Prostate gland (tissue), 2 donors: ENCODE results near the gene NFATC4. TPM values are rescaled to one million over a fixed set of nuclear protein-coding genes. Genes with fewer than 3 reads are reported as not detected.
"Not testable (repeated sequence)": the region's sequence is repeated elsewhere in the genome, so short reads cannot be mapped to it uniquely, and the experiment has no call there.

Experiments
- DNase-seq: peaks from one replicate; pipeline ENCODE4 v3.0.0-alpha.2; 2019; ENCODE audit warnings: low spot score
- H3K27ac ChIP-seq, 2 donors: fragments of 200-600 bp; sonication (generic); 2 replicates each; pipeline ENCODE4 v1.5.1; 2017 to 2019
- H3K27me3 ChIP-seq: fragments of 200-600 bp; sonication (generic); replicated peaks from 2 replicates; pipeline ENCODE4 v1.5.1; 2019; ENCODE audit not compliant: insufficient read depth
- H3K36me3 ChIP-seq, 2 donors: fragments of 200-600 bp; sonication (generic); 1 replicate in 1 of 2; 2 replicates in 1 of 2; pipeline versions ENCODE4 v1.5.1 to v1.8.1; 2017 to 2019
- H3K4me1 ChIP-seq: fragments of 200-600 bp; sonication (generic); replicated peaks from 2 replicates; pipeline ENCODE4 v1.5.1; 2019
- H3K4me3 ChIP-seq, 2 donors: fragments of 200-600 bp; sonication (generic); 2 replicates each; pipeline ENCODE4 v1.5.1; 2017 to 2019
- H3K9me3 ChIP-seq: fragments of 200-600 bp; sonication (generic); 2 replicates; pipeline ENCODE4 v1.5.1; 2017
- POLR2A ChIP-seq: fragments of 450-650 bp; IDR thresholded peaks from one replicate; pipeline ENCODE4 v1.6.1; 2016; ENCODE audit warnings: antibody characterized with exemption, mild to moderate bottlenecking
- POLR2AphosphoS5 ChIP-seq: sonication (generic); formaldehyde crosslinking; IDR thresholded peaks from one replicate; pipeline ENCODE4 v1.6.1; 2017; ENCODE audit warnings: antibody characterized with exemption
- WGBS: methylation state at CpG from one replicate; pipeline ENCODE4 v1.1.5; 2018; 5-methylcytosine and 5-hydroxymethylcytosine counted together
- intact Hi-C: fragments of 100-400 bp; cut with DNase I; formaldehyde crosslinking; loops from one replicate; pipeline ENCODE4 v1.14.2; 2022
- total RNA-seq, 2 donors: library from RNA; depleted of rRNA; stranded (reverse); fragments of >200 nt; gene quantifications; one replicate each; pipeline ENCODE4 v1.1.0, GENCODE V29; 2016
- TF ChIP-seq, protein P1 (sequence below), 4 experiments: fragments of 200-600 bp in 2 of 4; fragments of 450-650 bp in 2 of 4; sonication (generic) in 2 of 4; IDR thresholded peaks; 1 replicate in 3 of 4; 2 replicates in 1 of 4; pipeline ENCODE4 v1.5.1; 2016 to 2019; ENCODE audit warnings: antibody characterized with exemption in 4 of 4, mild to moderate bottlenecking in 2 of 4, moderate library complexity in 2 of 4

The NFATC4 gene
- total RNA-seq, 2 donors from 2014 or later, result 6.3 to 41.1 TPM

DNA sequence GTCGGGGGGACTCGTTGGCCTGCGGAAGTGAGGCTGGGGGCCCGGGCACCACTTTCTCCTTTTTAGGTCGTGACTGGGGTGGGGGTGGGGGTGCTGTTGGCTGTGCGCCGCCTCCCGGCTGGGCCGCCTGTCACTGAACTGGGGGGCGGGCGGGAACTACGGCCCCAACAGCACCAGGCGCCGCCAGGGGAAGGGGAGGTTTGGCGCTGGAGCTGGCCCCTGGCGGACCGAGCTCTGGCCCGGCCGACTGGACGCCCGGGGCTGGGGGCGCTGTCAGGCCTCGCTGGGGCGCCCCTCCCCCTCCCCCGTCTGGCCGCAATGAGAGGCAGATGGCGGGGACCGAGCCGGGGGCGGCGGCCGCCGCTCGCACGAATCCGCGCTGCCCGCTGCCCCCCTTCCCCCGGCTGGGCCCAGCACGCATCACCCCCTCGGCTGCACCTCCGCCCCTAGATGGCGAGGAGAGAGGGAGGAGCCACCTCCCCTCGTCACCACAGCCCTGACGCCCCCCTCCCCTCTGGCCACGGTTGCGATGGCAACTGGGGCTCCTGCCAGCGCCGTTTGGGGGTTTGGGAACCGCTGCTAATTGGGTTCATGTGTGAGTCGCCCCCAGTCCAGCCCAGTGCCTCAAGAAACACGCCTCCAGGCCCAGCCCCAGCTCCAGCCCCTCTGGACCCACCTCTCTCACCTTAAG is 723 bp downstream of the NFATC4 start:
- 6% methylated on average over 16 of the region's 52 CpGs for WGBS
- no peak for DNase-seq
- Histone ChIP-seq H3K27ac (peak overlapping the region; percentile 85 to 92), H3K4me3 (peak overlapping the region; percentile 46 to 48), H3K4me1 (no peaks in the 10 kb centered on the region), H3K27me3 (no peaks in the 10 kb centered on the region), H3K36me3 (no peaks in the 10 kb centered on the region), H3K9me3 (no peaks in the 10 kb centered on the region)
- intact Hi-C loops, result no loop called here
- TF ChIP-seq POLR2A (peak; percentile 19), POLR2AphosphoS5 (no peak)
- TF ChIP-seq, protein P1, sequence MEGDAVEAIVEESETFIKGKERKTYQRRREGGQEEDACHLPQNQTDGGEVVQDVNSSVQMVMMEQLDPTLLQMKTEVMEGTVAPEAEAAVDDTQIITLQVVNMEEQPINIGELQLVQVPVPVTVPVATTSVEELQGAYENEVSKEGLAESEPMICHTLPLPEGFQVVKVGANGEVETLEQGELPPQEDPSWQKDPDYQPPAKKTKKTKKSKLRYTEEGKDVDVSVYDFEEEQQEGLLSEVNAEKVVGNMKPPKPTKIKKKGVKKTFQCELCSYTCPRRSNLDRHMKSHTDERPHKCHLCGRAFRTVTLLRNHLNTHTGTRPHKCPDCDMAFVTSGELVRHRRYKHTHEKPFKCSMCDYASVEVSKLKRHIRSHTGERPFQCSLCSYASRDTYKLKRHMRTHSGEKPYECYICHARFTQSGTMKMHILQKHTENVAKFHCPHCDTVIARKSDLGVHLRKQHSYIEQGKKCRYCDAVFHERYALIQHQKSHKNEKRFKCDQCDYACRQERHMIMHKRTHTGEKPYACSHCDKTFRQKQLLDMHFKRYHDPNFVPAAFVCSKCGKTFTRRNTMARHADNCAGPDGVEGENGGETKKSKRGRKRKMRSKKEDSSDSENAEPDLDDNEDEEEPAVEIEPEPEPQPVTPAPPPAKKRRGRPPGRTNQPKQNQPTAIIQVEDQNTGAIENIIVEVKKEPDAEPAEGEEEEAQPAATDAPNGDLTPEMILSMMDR (IDR thresholded peaks at IDR 0.05), result no peak

DNA sequence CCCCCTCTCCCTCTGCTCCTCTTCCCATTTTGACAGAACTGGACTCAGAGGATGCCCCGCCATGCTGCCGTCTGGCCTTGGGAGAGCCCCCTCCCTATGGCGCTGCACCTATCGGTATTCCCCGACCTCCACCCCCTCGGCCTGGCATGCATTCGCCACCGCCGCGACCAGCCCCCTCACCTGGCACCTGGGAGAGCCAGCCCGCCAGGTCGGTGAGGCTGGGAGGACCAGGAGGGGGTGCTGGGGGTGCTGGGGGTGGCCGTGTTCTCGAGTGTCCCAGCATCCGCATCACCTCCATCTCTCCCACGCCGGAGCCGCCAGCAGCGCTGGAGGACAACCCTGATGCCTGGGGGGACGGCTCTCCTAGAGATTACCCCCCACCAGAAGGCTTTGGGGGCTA is 1.5 kb downstream of the NFATC4 start:
- WGBS, result 70% methylated on average over 20 of the region's 20 CpGs

DNA sequence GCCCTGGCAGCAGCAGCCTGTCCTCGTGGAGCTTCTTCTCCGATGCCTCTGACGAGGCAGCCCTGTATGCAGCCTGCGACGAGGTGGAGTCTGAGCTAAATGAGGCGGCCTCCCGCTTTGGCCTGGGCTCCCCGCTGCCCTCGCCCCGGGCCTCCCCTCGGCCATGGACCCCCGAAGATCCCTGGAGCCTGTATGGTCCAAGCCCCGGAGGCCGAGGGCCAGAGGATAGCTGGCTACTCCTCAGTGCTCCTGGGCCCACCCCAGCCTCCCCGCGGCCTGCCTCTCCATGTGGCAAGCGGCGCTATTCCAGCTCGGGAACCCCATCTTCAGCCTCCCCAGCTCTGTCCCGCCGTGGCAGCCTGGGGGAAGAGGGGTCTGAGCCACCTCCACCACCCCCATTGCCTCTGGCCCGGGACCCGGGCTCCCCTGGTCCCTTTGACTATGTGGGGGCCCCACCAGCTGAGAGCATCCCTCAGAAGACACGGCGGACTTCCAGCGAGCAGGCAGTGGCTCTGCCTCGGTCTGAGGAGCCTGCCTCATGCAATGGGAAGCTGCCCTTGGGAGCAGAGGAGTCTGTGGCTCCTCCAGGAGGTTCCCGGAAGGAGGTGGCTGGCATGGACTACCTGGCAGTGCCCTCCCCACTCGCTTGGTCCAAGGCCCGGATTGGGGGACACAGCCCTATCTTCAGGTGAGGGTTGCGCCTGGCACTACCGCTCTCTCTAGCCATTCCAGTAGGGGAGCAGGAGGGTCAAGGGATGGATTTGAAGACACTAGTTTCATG is 2.1 kb downstream of the NFATC4 start:
- intact Hi-C loops, result no loop called here
- no peaks in the 10 kb centered on the region for H3K4me1 ChIP-seq
- H3K27me3 ChIP-seq, result no peaks in the 10 kb centered on the region
- H3K9me3 ChIP-seq, result no peaks in the 10 kb centered on the region
- no peak for DNase-seq
- TF ChIP-seq POLR2AphosphoS5 (no peak), POLR2A (no peak)
- TF ChIP-seq, protein P1 (IDR thresholded peaks at IDR 0.05), result no peak
- H3K36me3 ChIP-seq, result no peaks in the 10 kb centered on the region
- 77% methylated on average over 31 of the region's 32 CpGs for WGBS
- H3K27ac ChIP-seq, result no peak overlapping the region
- H3K4me3 ChIP-seq, result no peak overlapping the region

More for the DNA sequence above, 1.5 kb downstream of the NFATC4 start:
- intact Hi-C loops, result no loop called here
- TF ChIP-seq, protein P1 (IDR thresholded peaks at IDR 0.05), result no peak
- no peak for TF ChIP-seq POLR2A
- no peak for TF ChIP-seq POLR2AphosphoS5
- Histone ChIP-seq H3K27ac (peak overlapping the region; percentile 85 to 92), H3K9me3 (no peaks in the 10 kb centered on the region), H3K36me3 (no peaks in the 10 kb centered on the region), H3K4me1 (no peaks in the 10 kb centered on the region), H3K4me3 (no peak overlapping the region), H3K27me3 (no peaks in the 10 kb centered on the region)
- no peak for DNase-seq

DNA sequence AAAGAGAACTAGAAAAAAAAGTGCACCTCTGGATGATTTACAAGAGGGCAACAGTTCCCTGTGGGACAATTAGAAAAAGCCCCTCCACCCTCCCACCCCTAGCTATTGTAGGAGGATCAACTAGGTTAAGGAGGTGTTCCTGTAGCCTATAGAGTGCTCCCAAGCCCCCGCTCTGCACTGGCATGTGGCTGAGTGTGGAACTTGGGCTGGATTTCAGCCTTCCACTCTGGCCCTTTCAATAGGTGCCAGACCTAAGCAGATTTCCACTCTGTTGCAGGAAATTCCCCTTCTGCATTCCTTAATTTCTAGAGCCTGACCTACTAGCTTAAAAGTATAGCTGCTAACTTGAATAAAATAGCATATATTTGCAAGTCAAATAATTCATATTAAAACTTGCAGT is 2.8 kb downstream of the NFATC4 start:
- H3K27me3 ChIP-seq, result no peaks in the 10 kb centered on the region
- H3K27ac ChIP-seq, result no peak overlapping the region
- WGBS, result 38% methylated on average over 1 of the region's 1 CpG
- H3K4me3 ChIP-seq, result no peak overlapping the region
- TF ChIP-seq POLR2A (no peak), POLR2AphosphoS5 (no peak)
- TF ChIP-seq, protein P1 (IDR thresholded peaks at IDR 0.05), result no peak
- no peak for DNase-seq
- no peaks in the 10 kb centered on the region for H3K4me1 ChIP-seq
- H3K9me3 ChIP-seq, result no peaks in the 10 kb centered on the region
- no peaks in the 10 kb centered on the region for H3K36me3 ChIP-seq
- intact Hi-C loops, result no loop called here

DNA sequence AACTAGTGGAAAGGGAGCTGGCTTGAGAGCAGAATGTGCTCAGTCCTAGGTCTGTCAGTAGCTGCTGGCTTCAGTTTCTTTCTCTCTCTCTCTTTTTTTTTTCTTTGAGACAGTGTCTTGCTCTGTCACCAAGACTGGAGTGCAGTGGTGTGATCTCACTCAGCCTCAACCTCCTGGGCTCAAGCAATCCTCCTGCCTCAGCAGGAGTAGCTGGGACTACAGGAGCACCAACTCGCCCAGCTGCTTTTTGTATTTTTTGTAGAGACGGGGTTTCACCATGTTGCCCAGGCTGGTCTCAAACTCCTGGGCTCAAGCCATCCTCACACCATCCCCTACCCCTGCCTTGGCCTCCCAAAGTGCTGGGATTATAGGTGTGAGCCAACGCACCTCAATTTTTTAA is 3.6 kb downstream of the NFATC4 start:
- H3K36me3 ChIP-seq, H3K27me3 ChIP-seq, H3K4me1 ChIP-seq, intact Hi-C loops, DNase-seq, H3K4me3 ChIP-seq, H3K9me3 ChIP-seq, H3K27ac ChIP-seq: not testable (repeated sequence)
- WGBS, result 70% methylated on average over 3 of the region's 3 CpGs
